ENCODE data around the gene PSMB7.
A peak's percentile ranks its signal among the peaks of the same experiment; 100 is the strongest.
"Not testable (repeated sequence)": the region's sequence is repeated elsewhere in the genome, so short reads cannot be mapped to it uniquely, and the experiment has no call there.

Gene PSMB7

GRCh38 chr9:124442826-124443225, 27.6 kb upstream of the PSMB7 start:
- no peak for DNase-seq

GRCh38 chr9:124442379-124442778, 27.1 kb upstream of the PSMB7 start:
- DNase-seq: no peak

GRCh38 chr9:124441291-124441690, 26.0 kb upstream of the PSMB7 start:
- no peak for DNase-seq

- DNase-seq: no peak
Observed at GRCh38 chr9:124440786-124441185, 25.5 kb upstream of the PSMB7 start.

- no peak for DNase-seq
Observed at GRCh38 chr9:124439686-124440243, 24.5 kb upstream of the PSMB7 start.

GRCh38 chr9:124439086-124439485, 23.8 kb upstream of the PSMB7 start:
- DNase-seq: no peak

GRCh38 chr9:124438091-124438490, 22.8 kb upstream of the PSMB7 start:
- no peak for DNase-seq

GRCh38 chr9:124437086-124437485, 21.8 kb upstream of the PSMB7 start:
- peak; percentile 24 for DNase-seq

GRCh38 chr9:124436320-124436719, 21.1 kb upstream of the PSMB7 start:
- DNase-seq: no peak

- no peak for DNase-seq
Observed at GRCh38 chr9:124429530-124429867, 14.3 kb upstream of the PSMB7 start.

- DNase-seq: peak; percentile 72
Observed at GRCh38 chr9:124428751-124429529, 13.7 kb upstream of the PSMB7 start.

- no peak for DNase-seq
Observed at GRCh38 chr9:124427281-124427680, 12.0 kb upstream of the PSMB7 start.

GRCh38 chr9:124426361-124426760, 11.1 kb upstream of the PSMB7 start:
- no peak for DNase-seq

GRCh38 chr9:124425733-124426132, 10.5 kb upstream of the PSMB7 start:
- DNase-seq: not testable (repeated sequence)

GRCh38 chr9:124423591-124423990, 8.3 kb upstream of the PSMB7 start:
- no peak for DNase-seq

- no peak for DNase-seq
Observed at GRCh38 chr9:124423155-124423554, 7.9 kb upstream of the PSMB7 start.

- peak; percentile 87 for DNase-seq
Observed at GRCh38 chr9:124420991-124421543, 5.8 kb upstream of the PSMB7 start.

GRCh38 chr9:124419832-124420489, 4.7 kb upstream of the PSMB7 start:
- no peak for DNase-seq

GRCh38 chr9:124415852-124416484, 726 bp upstream of the PSMB7 start:
- DNase-seq: no peak

- no peak for DNase-seq
Observed at GRCh38 chr9:124414612-124415011, 630 bp downstream of the PSMB7 start.

GRCh38 chr9:124412228-124412575, 3.0 kb downstream of the PSMB7 start:
- DNase-seq: no peak

- no peak for DNase-seq
Observed at GRCh38 chr9:124411514-124412227, 3.6 kb downstream of the PSMB7 start.

- DNase-seq: no peak
Observed at GRCh38 chr9:124410321-124410913, 4.8 kb downstream of the PSMB7 start.

Measured in NCI-H2029 treated with DMSO at 0.1 percent for 48 hours (cell line).